K562 (cell line): ENCODE data around the gene MYL3. TPM values are rescaled to one million over a fixed set of nuclear protein-coding genes. Genes with fewer than 3 reads are reported as not detected.

Experiments used
- ATAC-seq: fragments of 200-7000 bp; cut with Tn5 transposase; 3 replicates; pipeline ENCODE4 v1.9.1; 2020; ENCODE audit warnings: moderate library complexity
- BruUV-seq: library from RNA; stranded (reverse); fragments of 400-500 nt; replicated peaks from 2 replicates; lab custom pipeline; 2021; lab: Mats Ljungman, UMichigan
- CTCF ChIA-PET: fragments of 300-600 bp; formaldehyde crosslinking; extraction: SDS; loops from one replicate; lab custom pipeline; 2021; ENCODE audit warnings: low intra/inter-chr PET ratio; lab: Yijun Ruan, JAX
- POLR2A ChIA-PET: fragments of 300-600, 350-650 bp; sonication (Branson Sonifier 250); formaldehyde crosslinking; extraction: SDS; loops from one replicate; lab custom pipeline; 2021; ENCODE audit warnings: antibody characterized with exemption, inconsistent platforms; lab: Yijun Ruan, JAX
- DNase-seq, 4 experiments: peaks; one replicate each; pipeline versions ENCODE4 v3.0.0 to v3.0.0-alpha.2; 2011 to 2018; ENCODE audit warnings: low spot score in 3 of 4, mixed read lengths in 3 of 4; ENCODE audit errors: extremely low read depth in 1 of 4
- FAIRE-seq: peaks from 2 replicates; lab custom pipeline; 2011; peaks lifted over from hg19 to GRCh38; lab: Jason Lieb, UNC
- H2AFZ ChIP-seq: 2 replicates; pipeline ENCODE4 v1.6.0; 2011; ENCODE audit warnings: low read depth, low read length, control low read depth, inconsistent platforms
- H3K27ac ChIP-seq: fragments of 200-600 bp; 3 replicates; pipeline ENCODE4 v1.8.0; 2011; ENCODE audit warnings: low read depth, mild to moderate bottlenecking, control low read depth, inconsistent platforms, low read length, moderate library complexity, mixed read lengths; ENCODE audit errors: extremely low read depth
- H3K27me3 ChIP-seq, 2 experiments: fragments of 300-600 bp in 1 of 2; 2 replicates in 1 of 2; 3 replicates in 1 of 2; pipeline versions ENCODE4 v1.6.0 to v1.8.0; 2011; ENCODE audit warnings: inconsistent platforms in 2 of 2, low read length in 2 of 2, mild to moderate bottlenecking in 1 of 2, mixed read lengths in 1 of 2, moderate library complexity in 1 of 2; ENCODE audit not compliant: control insufficient read depth in 2 of 2, insufficient read depth in 2 of 2
- H3K36me3 ChIP-seq: fragments of 300-600 bp; 3 replicates; pipeline ENCODE4 v1.8.0; 2011; ENCODE audit warnings: mild to moderate bottlenecking, low read length, inconsistent platforms; ENCODE audit not compliant: control insufficient read depth, insufficient read depth
- H3K4me1 ChIP-seq, 2 experiments: fragments of 200-600 bp in 1 of 2; replicated peaks in 1 of 2; 2 replicates in 1 of 2; 3 replicates in 1 of 2; pipeline versions ENCODE4 v1.5.1 to v1.8.0; 2011; ENCODE audit warnings: inconsistent platforms in 2 of 2, low read length in 2 of 2, mild to moderate bottlenecking in 1 of 2, mixed read lengths in 1 of 2, moderate library complexity in 1 of 2; ENCODE audit not compliant: control insufficient read depth in 2 of 2, insufficient read depth in 2 of 2
- H3K4me2 ChIP-seq: 2 replicates; pipeline ENCODE4 v1.6.1; 2011; ENCODE audit warnings: low read length, control low read depth, inconsistent platforms, mixed read lengths; ENCODE audit not compliant: insufficient read depth
- H3K4me3 ChIP-seq: fragments of 200-600 bp; sonication (generic), shearing (Covaris generic); 2 replicates; pipeline ENCODE4 v1.5.1; 2016; ENCODE audit warnings: control low read depth, inconsistent platforms
- H3K79me2 ChIP-seq: fragments of 200-600 bp; 3 replicates; pipeline ENCODE4 v1.8.0; 2011; ENCODE audit warnings: low read length, inconsistent platforms; ENCODE audit not compliant: control insufficient read depth, insufficient read depth
- H3K9ac ChIP-seq, 2 experiments: 2 replicates each; pipeline versions ENCODE4 v1.6.0 to v1.6.1; 2011; ENCODE audit warnings: low read depth in 2 of 2, low read length in 2 of 2, control low read depth in 1 of 2, inconsistent platforms in 1 of 2, mild to moderate bottlenecking in 1 of 2, mixed read lengths in 1 of 2; ENCODE audit not compliant: insufficient read depth in 1 of 2
- H3K9me1 ChIP-seq: one replicate; pipeline ENCODE4 v1.6.0; 2011; ENCODE audit warnings: inconsistent platforms, mild to moderate bottlenecking, low read length, moderate library complexity; ENCODE audit not compliant: control insufficient read depth, insufficient read depth
- H3K9me3 ChIP-seq: replicated peaks from 2 replicates; pipeline ENCODE4 v1.5.1; 2011; ENCODE audit warnings: low read depth, low read length, inconsistent platforms; ENCODE audit not compliant: control insufficient read depth, insufficient read depth
- H4K20me1 ChIP-seq: replicated peaks from 2 replicates; pipeline ENCODE4 v1.6.1; 2011; ENCODE audit warnings: low read length, inconsistent platforms, mixed read lengths; ENCODE audit not compliant: control insufficient read depth, insufficient read depth
- HDAC1 ChIP-seq, 2 experiments: fragments of 450-650 bp; IDR thresholded peaks; 2 replicates each; pipeline ENCODE4 v1.6.1; 2016 to 2017; ENCODE audit warnings: inconsistent platforms in 1 of 2, mild to moderate bottlenecking in 1 of 2, moderate library complexity in 1 of 2
- SP1 ChIP-seq: sonication (generic); formaldehyde crosslinking; IDR thresholded peaks from 2 replicates; pipeline ENCODE4 v1.8.1; 2022; ENCODE audit warnings: mild to moderate bottlenecking, missing genetic modification reagents
- TCF15 ChIP-seq: fragments of 250-450 bp; sonication (Bioruptor Pico); IDR thresholded peaks from 2 replicates; pipeline ENCODE4 v1.8.0; 2022; ENCODE audit warnings: moderate library complexity, mild to moderate bottlenecking, inconsistent platforms
- ZFP36 ChIP-seq: fragments of 150-350 bp; IDR thresholded peaks from 2 replicates; pipeline ENCODE4 v1.6.1; 2018; ENCODE audit warnings: low read length, low read depth; ENCODE audit not compliant: partially characterized antibody
- WGBS: fragments of 100-300 bp; shearing (Covaris generic); methylation state at CpG from one replicate; pipeline ENCODE4 v1.1.6; 2016; ENCODE audit warnings: low coverage, mixed read lengths; ENCODE audit not compliant: insufficient coverage; ENCODE audit errors: missing lambda C conversion rate; 5-methylcytosine and 5-hydroxymethylcytosine counted together
- in situ Hi-C: fragments of 300-500 bp; cut with MboI; formaldehyde crosslinking; loops from 4 replicates; pipeline ENCODE4 v1.15.0; 2018; ENCODE audit warnings: inconsistent platforms, mixed read lengths
- intact Hi-C: fragments of 100-400 bp; cut with micrococcal nuclease; formaldehyde crosslinking; loops from 2 replicates; pipeline ENCODE4 v1.14.2; 2022
- polyA plus RNA-seq, 8 experiments: library from polyadenylated mRNA; depleted of rRNA in 4 of 8; stranded (reverse) in 5 of 8; unstranded in 3 of 8; fragments of >200 nt; fragmentation: Nextera tagmentation in 2 of 8; fragmentation: Illumina TruSeq in 1 of 8; extraction: Ambion mirVana in 2 of 8; extraction: Trizol in 1 of 8; gene quantifications; 2 replicates each; pipeline versions ENCODE4 v1.2.1 to v1.2.3, GENCODE V29; 2011 to 2014; ENCODE audit warnings: inconsistent platforms in 1 of 8, missing spikeins in 1 of 8
- total RNA-seq, 7 experiments: library from RNA; depleted of rRNA in 6 of 7; stranded (reverse); fragments of >200 nt in 6 of 7; fragmentation: Illumina TruSeq in 2 of 7; extraction: Trizol in 2 of 7; gene quantifications; 2 replicates each; pipeline versions ENCODE4 v1.2.1 to v1.2.3, GENCODE V29; 2011 to 2021; ENCODE audit warnings: low replicate concordance in 1 of 7

MYL3 gene
- total and polyA plus RNA-seq, 9 of the 15 experiments (the other 6 are each of a cell fraction or from before 2014, with no cell fraction given) = 0.14 to 0.45 TPM; not detected in 7

- FAIRE-seq = no peak
Observed at GRCh38 chr3:46904303-46905212, 41.3 kb upstream of the MYL3 start.

More at GRCh38 chr3:46904303-46905212, 41.3 kb upstream of the MYL3 start:
- Histone ChIP-seq H3K9me1 (no peaks in the 10 kb centered on the region), H3K27ac (no peak overlapping the region), H3K4me1 (peaks cover 0 to 45% of the 10 kb centered on the region in 2 experiments; a peak in 4 of 5 replicates), H3K27me3 (peaks cover 5 to 41% of the 10 kb centered on the region in 2 experiments; a peak in 3 of 5 replicates), H2AFZ (no peak overlapping the region), H3K36me3 (no peaks in the 10 kb centered on the region), H3K9ac (peak overlapping the region in 1 of 2 experiments; percentile 8; a peak in 1 of 4 replicates), H3K9me3 (no peaks in the 10 kb centered on the region), H3K79me2 (no peaks in the 10 kb centered on the region), H3K4me2 (no peak overlapping the region), H4K20me1 (peaks cover 8% of the 10 kb centered on the region), H3K4me3 (no peak overlapping the region)
- TF ChIP-seq SP1 (CRISPR knock-in tag) (no peak), ZFP36 (peak; percentile 55), HDAC1 (IDR thresholded peaks at IDR 0.05) (no peak), TCF15 (CRISPR knock-in tag) (no peak)
- BruUV-seq = no TSS peak
- ATAC-seq = no peak
- ChIA-PET POLR2A (interaction anchor here (0.5 to 0.6 kb wide), 2 partner anchors 26 to 28 kb away, joined by 3 read pairs; no protein-coding TSS in a partner anchor), CTCF (no interaction called here)
- no peak for DNase-seq
- intact Hi-C loops (no loop called here), in situ Hi-C loops (no loop called here)
- WGBS = 10% methylated on average over 18 of the region's 18 CpGs
